Loucy (cell line): Measurements from ENCODE around the gene NUB1.

Experiments
- EZH2phosphoT487 ChIP-seq: fragments of 200-600 bp; IDR thresholded peaks from 2 replicates; pipeline ENCODE4 v1.6.1; 2018; ENCODE audit warnings: antibody characterized with exemption, mild to moderate bottlenecking, moderate library complexity, borderline replicate concordance
- TF ChIP-seq, protein P1 (sequence below): fragments of 200-600 bp; sonication (generic); conservative IDR thresholded peaks from 2 replicates; pipeline ENCODE4 v1.5.1; 2014; ENCODE audit warnings: mild to moderate bottlenecking, antibody characterized with exemption, low read length

DNA sequence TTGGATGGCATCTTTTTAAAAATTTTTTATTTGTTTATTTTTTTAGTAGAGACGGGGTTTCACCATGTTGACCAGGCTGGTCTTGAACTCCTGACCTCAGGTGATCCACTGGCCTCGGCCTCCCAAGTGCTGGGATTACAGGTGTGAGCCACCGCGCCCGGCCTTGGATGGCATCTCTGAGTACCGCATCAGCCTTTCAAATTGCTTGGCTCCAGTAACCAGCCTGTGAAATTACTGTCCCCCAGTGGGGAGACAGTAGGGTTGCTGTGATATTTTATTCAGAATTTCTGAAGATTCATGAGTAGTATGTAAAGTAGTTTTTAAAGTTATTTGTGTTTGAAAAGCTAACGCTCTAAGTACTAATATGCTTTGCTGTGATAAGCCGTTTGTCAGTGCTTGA lies 1.2 kb downstream of the NUB1 start:
- TF ChIP-seq, protein P1, sequence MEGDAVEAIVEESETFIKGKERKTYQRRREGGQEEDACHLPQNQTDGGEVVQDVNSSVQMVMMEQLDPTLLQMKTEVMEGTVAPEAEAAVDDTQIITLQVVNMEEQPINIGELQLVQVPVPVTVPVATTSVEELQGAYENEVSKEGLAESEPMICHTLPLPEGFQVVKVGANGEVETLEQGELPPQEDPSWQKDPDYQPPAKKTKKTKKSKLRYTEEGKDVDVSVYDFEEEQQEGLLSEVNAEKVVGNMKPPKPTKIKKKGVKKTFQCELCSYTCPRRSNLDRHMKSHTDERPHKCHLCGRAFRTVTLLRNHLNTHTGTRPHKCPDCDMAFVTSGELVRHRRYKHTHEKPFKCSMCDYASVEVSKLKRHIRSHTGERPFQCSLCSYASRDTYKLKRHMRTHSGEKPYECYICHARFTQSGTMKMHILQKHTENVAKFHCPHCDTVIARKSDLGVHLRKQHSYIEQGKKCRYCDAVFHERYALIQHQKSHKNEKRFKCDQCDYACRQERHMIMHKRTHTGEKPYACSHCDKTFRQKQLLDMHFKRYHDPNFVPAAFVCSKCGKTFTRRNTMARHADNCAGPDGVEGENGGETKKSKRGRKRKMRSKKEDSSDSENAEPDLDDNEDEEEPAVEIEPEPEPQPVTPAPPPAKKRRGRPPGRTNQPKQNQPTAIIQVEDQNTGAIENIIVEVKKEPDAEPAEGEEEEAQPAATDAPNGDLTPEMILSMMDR = no peak
- no peak for TF ChIP-seq EZH2phosphoT487
